HG03457 (cell line): Measurements from ENCODE around the gene FMN2.
"Not testable (repeated sequence)": the region's sequence is repeated elsewhere in the genome, so short reads cannot be mapped to it uniquely, and the experiment has no call there.

Source experiments
- ATAC-seq: cut with Tn5 transposase; IDR thresholded peaks from one replicate; pipeline ENCODE4 v1.9.1; 2021; ENCODE audit warnings: moderate number of reproducible peaks; ENCODE audit not compliant: unreplicated experiment

The FMN2 gene

GRCh38 chr1:240244968-240245628 lies 153.4 kb downstream of the FMN2 start:
- ATAC-seq = no peak

DNA sequence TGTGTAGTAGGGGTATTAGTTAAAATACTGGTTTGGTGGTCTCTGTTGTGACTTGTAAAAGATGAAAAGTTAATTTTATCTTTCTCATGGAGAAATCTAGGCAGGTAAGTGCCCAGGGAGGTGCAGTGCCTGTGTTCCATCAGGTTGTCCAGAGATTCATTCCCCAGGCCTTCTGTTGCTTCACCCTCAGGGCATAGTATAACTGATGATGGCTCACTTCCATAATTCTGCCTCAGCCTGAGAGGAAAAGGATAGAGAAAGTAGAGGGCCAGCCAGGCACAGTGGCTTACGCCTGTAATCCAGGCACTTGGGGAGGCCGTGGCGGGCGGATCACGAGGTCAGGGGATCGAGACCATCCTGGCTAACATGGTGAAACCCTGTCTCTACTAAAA lies 153.9 kb downstream of the FMN2 start:
- no peak for ATAC-seq

GRCh38 chr1:240247899-240248298 lies 156.2 kb downstream of the FMN2 start:
- ATAC-seq = no peak

DNA sequence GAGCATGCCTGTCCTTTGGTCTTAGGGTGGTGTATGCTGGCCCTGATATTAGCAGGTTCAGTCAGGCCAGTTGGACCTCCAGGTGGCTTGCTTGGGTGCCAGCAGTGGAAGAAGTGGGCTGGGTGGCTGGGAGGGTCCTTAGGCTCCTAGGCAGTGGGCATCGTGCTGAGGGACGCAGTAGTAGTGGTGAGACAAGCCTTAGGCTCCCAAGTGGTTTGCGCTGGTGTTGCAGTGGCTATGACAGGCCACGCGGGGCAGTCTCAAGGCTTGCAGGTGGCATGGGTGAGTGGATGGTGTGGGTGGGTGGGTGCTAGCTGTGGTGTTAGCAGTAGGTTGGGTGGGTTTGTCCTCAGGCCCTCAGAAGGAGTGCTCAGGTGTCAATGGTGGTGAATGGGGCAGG lies 162.3 kb downstream of the FMN2 start:
- ATAC-seq = no peak

DNA sequence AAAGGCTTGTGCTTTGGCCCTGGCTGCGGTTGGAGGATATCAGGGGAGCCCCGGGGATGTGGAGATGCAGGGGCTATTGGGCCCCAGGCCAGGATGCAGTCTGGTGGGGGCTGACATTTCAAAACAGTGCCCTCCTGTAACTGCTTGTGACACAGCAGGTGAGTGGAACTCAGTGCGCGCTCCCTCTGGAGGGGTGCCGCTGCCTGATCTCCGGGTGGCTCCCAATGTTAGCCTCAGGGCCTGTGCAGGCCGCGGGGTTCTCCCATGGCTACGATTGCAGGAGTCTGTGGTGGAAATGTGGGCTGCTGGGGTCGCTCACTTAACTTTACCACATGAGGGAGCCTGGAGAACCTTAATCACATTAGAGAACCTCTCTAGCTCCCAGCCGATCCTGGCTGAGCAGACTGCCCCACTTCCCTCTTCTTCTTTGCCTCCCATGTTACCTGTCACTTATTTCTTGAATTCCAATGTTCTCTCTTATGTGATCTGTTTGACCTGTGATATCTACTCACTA lies 163.2 kb downstream of the FMN2 start:
- ATAC-seq = no peak

DNA sequence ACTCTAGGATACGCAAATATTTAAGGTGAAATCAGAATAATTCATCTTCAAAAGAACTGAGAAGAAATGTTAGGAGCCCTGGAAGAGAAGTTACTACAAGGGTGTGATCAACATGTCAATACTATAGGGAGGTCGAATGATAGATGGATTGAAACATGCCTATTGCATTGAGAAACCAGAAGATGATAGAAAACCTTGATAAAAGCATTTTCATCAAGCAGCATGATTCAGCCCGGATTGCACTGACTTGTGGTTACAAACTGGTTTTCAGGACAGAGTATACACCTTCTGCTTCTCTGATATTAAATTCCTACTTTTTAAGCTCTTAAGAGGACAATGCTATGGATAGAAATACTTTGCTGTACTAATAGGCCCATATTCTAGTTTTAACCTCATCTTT lies 164.2 kb downstream of the FMN2 start:
- no peak for ATAC-seq

DNA sequence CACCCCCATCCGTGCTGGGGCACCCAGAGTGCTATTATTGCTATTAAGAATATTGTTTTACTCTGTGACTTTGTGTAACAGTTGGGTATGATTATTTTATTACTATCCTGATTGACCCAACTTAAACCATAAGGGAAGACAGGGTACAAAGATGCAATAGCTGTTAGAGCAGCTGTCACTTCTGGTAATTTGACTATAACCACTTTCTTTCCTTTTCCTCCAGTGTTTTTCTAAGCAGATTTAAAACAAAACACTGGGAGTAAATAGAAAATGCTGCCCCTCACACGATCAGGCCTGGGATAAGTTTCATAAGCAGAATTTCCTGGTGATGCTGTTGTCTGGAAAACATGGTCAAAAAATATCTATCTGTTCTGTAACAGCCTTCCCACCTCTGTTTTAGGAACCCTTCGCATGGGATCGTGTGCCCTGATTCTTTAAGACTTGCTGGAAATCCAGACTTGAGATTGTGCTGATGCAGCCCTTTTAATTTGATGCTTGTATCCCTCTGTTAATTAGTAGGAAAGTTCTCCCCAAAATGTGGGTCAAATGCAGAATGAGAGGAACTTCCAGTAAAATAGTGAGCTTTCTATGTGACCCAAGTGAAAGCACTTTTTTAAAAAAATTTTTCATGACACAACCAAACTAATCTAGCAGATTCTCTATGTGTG lies 165.3 kb downstream of the FMN2 start:
- ATAC-seq = no peak

GRCh38 chr1:240258910-240259309 lies 167.2 kb downstream of the FMN2 start:
- no peak for ATAC-seq

DNA sequence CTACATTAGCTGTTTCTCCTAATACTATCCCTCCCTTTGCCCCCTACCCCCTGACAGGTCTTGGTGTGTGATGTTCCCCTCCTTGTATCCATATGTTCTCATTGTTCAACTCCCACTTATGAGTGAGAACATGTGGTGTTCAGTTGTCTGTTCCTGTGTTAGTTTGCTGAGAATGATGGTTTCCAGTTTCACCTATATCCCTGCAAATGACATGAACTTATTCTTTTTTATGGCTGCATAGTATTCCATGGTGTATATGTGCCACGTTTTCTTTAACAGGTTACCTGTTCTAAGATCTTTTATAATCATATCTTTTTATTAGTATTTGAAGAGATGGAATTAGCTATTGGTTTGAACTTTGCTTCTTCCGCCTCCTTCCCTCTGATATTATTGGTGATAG lies 172.8 kb downstream of the FMN2 start:
- ATAC-seq = not testable (repeated sequence)

DNA sequence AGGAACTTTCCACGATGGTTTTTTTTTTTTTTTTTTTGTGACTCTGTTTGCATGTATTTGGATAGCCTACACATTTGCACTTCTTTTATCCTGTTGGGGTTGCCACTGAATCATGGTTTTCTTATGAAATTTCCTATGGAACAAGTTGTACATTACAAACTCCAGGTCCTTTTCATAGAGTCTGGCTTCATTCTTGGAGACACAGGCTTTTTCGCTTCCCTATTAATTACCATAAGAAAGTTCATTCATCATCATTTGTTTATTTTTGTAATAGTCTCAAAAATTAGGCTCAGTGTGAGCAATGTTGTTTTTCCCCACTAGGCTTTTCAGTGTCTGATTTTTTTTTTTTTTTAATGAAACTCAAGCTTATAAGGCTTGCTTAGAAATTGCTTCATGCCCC lies 179.4 kb downstream of the FMN2 start:
- ATAC-seq = no peak

DNA sequence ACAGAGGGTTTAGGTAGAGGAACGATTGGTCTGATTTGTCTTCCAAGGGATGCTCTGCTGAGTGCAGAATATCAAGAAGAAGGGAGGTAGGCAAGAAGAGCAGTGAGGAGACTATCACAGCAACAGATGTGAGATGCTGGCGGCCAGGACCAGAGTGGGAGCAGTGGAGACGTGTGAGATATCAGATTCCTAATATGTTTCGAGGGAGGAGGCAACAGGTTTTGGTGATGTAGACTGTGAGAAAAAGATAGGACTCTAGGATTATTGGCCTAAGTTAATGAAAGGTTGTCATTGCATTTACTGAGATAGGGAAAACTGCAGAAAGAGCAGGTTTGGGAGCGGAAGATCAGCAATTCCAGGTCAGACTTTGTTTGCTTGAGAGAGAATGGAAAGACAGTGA lies 182.9 kb downstream of the FMN2 start:
- no peak for ATAC-seq

DNA sequence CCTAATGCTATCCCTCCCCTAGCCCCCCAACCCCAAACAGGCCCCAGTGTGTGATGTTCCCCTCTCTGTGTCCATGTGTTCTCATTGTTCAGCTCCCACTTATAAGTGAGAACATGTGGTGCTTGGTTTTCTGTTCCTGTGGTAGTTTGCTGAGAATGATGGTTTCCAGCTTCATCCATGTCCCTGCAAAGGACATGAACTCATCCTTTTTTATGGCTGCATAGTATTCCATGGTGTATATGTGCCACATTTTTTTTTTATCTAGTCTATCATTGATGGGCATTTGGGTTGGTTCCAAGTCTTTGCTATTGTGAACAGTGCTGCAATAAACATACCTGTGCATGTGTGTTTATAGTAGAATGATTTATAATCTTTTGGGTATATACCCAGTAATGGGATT lies 183.5 kb downstream of the FMN2 start:
- not testable (repeated sequence) for ATAC-seq

- ATAC-seq = no peak
Observed at GRCh38 chr1:240278082-240278481, 186.4 kb downstream of the FMN2 start.

- no peak for ATAC-seq
Observed at GRCh38 chr1:240280560-240281322, 189.1 kb downstream of the FMN2 start.

GRCh38 chr1:240282061-240282830 lies 190.6 kb downstream of the FMN2 start:
- no peak for ATAC-seq

DNA sequence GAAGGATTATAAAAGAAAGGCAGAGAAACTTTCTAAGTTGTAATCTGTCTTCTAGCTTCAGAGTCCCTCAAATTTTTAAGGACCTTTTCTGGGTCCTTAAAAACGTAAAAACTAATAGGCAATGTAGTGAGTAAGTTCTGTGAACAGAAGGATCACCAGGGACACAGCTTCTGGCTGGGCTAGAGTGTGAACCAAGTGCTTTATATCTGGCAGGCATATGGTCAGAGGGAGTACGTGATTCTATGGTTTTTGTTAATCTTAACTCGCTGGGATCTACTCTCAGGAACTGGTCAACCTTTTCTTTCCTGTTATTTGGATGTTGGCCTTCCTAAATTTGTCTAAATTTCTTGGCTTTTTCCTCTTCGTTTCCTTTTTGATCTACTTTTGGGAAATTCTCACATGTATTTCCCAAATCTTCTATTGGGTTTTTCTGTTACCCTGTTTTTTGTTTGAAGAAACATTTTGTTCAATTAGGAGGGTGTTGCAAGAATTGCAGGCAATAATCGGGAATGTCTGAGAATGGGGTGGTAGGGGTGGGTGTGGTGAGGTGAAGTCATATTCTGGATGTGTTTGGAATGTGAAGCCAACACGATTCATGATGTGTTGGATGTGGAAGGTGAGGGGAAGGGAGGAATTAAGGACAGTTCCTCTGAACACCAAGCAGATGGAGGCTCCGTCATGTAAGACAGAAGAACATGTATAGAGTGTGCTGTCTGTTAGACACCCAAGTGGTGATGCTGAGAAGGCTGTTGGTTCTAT lies 193.2 kb downstream of the FMN2 start:
- no peak for ATAC-seq

GRCh38 chr1:240285540-240285939 lies 193.9 kb downstream of the FMN2 start:
- no peak for ATAC-seq

GRCh38 chr1:240287722-240288121 lies 196.0 kb downstream of the FMN2 start:
- ATAC-seq = no peak

DNA sequence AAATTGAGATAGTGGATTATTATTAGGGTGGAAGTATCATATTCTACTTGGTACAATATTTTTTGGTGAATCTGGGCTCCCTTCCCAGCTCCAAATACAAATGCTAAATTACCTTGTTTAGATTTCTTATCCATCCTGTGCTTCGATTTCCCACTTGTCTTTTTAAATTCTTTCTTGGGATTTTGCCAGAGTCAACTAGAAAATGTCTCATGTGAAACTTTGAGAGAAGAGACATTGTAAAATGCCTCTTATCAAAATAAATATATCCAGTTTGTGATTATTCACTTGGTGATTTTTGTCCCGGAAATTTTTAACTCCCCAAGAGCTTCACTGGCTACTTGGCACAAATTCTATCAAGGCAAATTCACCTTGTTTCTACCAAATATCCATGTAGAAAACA lies 202.0 kb downstream of the FMN2 start:
- ATAC-seq = no peak

DNA sequence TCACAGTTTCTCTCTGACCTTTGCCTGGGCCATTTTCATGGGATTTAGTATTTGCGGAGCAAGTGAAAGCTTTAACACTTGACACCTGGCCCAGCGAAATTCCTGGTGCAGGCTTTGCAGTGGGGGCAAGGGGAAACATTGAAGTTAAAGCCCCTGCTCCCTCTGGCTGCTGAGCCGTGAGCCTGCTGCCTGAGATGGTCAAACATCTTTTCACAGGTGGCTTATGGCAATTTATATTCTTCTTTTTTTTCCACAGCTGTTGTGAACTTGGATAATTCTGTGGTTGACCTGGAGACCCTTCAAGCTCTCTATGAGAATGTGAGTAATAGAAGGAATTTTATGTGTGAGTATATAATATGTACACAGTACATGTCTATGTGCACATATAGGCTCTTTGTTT lies 202.9 kb downstream of the FMN2 start:
- no peak for ATAC-seq
